Heart right ventricle (tissue), 16 donors: ENCODE measurements around the gene UTP15. TPM values are rescaled to one million over a fixed set of nuclear protein-coding genes. Genes with fewer than 3 reads are reported as not detected.

ENCODE experiments used
- ATAC-seq, 8 donors: fragments of 200-7000 bp; cut with Tn5 transposase; one replicate each; pipeline ENCODE4 v1.9.1; 2020; ENCODE audit warnings: mild to moderate bottlenecking in 8 of 8, moderate library complexity in 8 of 8, moderate number of reproducible peaks in 1 of 8
- DNase-seq, 2 donors: peaks; one replicate each; pipeline ENCODE4 v3.0.0-alpha.2; 2020
- H3K27ac ChIP-seq, 10 donors: fragments of 200-600 bp; sonication (generic) in 2 of 10; one replicate each; pipeline versions ENCODE4 v1.5.0 to v1.8.0; 2020 to 2022; ENCODE audit warnings: mild to moderate bottlenecking in 3 of 10
- H3K27me3 ChIP-seq, 7 donors: fragments of 200-600 bp; one replicate each; pipeline ENCODE4 v1.8.0; 2021 to 2022; ENCODE audit warnings: mild to moderate bottlenecking in 2 of 7
- H3K36me3 ChIP-seq, 9 donors: fragments of 200-600 bp; sonication (generic) in 1 of 9; one replicate each; pipeline versions ENCODE4 v1.5.0 to v1.8.0; 2020 to 2022; ENCODE audit warnings: mild to moderate bottlenecking in 2 of 9
- H3K4me1 ChIP-seq, 9 donors: fragments of 200-600 bp; sonication (generic) in 1 of 9; one replicate each; pipeline versions ENCODE4 v1.5.0 to v1.8.0; 2020 to 2022; ENCODE audit warnings: mild to moderate bottlenecking in 4 of 9
- H3K4me3 ChIP-seq, 10 donors: fragments of 200-600 bp; sonication (generic) in 2 of 10; one replicate each; pipeline versions ENCODE4 v1.5.0 to v1.8.0; 2020 to 2022; ENCODE audit warnings: mild to moderate bottlenecking in 7 of 10, moderate library complexity in 2 of 10
- H3K9me3 ChIP-seq, 11 donors: fragments of 200-600 bp in 10 of 11; sonication (generic) in 2 of 11; one replicate each; pipeline versions ENCODE4 v1.5.0 to v1.8.0; 2013 to 2022; ENCODE audit warnings: mild to moderate bottlenecking in 2 of 11, control low read depth in 1 of 11, moderate library complexity in 1 of 11
- CTCF ChIP-seq, 9 donors: fragments of 200-600 bp; sonication (generic) in 2 of 9; IDR thresholded peaks; one replicate each; pipeline versions ENCODE4 v1.5.0 to v1.8.0; 2021 to 2022; ENCODE audit warnings: antibody characterized with exemption in 9 of 9, mild to moderate bottlenecking in 5 of 9, moderate library complexity in 1 of 9
- WGBS, 2 donors: extraction: QIAGEN DNeasy Blood & Tissue Kit; methylation state at CpG; one replicate each; pipeline ENCODE4 v1.1.7; 2013; ENCODE audit warnings: inconsistent platforms in 1 of 2; 5-methylcytosine and 5-hydroxymethylcytosine counted together
- intact Hi-C, 10 donors: fragments of 100-400 bp; cut with DNase I; formaldehyde crosslinking; loops; one replicate each; pipeline versions ENCODE4 v1.11.1 to v1.14.2; 2022
- polyA plus RNA-seq, 2 donors: library from polyadenylated mRNA; stranded (reverse); fragments of 200-250 nt; gene quantifications; one replicate each; pipeline ENCODE4 v1.2.3, GENCODE V29; 2013
- total RNA-seq, 10 donors: library from RNA; stranded (reverse); fragmentation: NEBNext Ultra II Directional in 3 of 10; extraction: Animal tissue kit (Norgen Biotek cat#: 25700) in 3 of 10; gene quantifications; one replicate each; pipeline versions ENCODE4 v1.2.1 to v1.2.4, GENCODE V29; 2021 to 2023
- donor health status: Arrhythmogenic right ventricular cardiomyopathy.
- donor health status: ischemic (EF 13 %, LVEDD 7.1; RV severe dilation, severe dysfunction).
- donor health status: healthy with polysubstance abuse.
- donor health status: DM: no; HTN: yes; CAD: no.
- donor health status: DM: no; HTN: no; CAD: no.
- donor health status: ischemic (EF 25% LVEDD 6.9; RV normal size, moderate dysfunction).
- donor health status: ischemic (EF 25% LVEDD 5.7; RV mildly dilated, moderate dysfunction).
- donor health status: healthy.
- donor health status: DM: yes; HTN: yes; CAD: no.
- donor health status: Ischemic cardiomyopathy.
- donor health status: ischemic (EF 35%, LVEDD 5.7; RV mildly dilated, moderate dysfunction).
- donor health status: nonischemic (EF 11% LVEDD 7.7; RV severe dilation, severe dysfunction).
- donor health status: DM: yes; HTN: yes; CAD: no.
- donor health status: PGD.
- donor health status: ischemic (EF 29% LVEDD 5.4; RV normal size, mild dysfunction).
- donor health status: nonischemic (EF 23%, LVEDD 6.1; RV moderate dilation, normal function).

The UTP15 gene
- total and polyA plus RNA-seq, 12 donors = 2.6 to 15.0 (median 10.2) TPM

- peaks cover 0 to 15% (median 5%) of the 10 kb centered on the region in 7 donors for H3K27me3 ChIP-seq
These were observed 34.2 kb upstream of the UTP15 start for GRCh38 chr5:73531356-73531755.

GRCh38 chr5:73532195-73532594 is 33.3 kb upstream of the UTP15 start:
- WGBS, 2 donors = 78 to 87% methylated on average over 5 of the region's 5 CpGs
- Histone ChIP-seq H3K27me3 (peaks cover 0 to 15% (median 4%) of the 10 kb centered on the region in 7 donors), H3K36me3 (no peaks in the 10 kb centered on the region), H3K27ac (no peak overlapping the region), H3K9me3 (no peaks in the 10 kb centered on the region), H3K4me1 (no peaks in the 10 kb centered on the region), H3K4me3 (no peak overlapping the region)
- intact Hi-C loops = loop anchor here in 1 of 10 donors (10.0 kb wide), 1 partner anchor 447 kb away; no protein-coding TSS in a partner anchor
- TF ChIP-seq CTCF (IDR thresholded peaks at IDR 0.05) = no peak
- ATAC-seq (no peak), DNase-seq (no peak)

More at GRCh38 chr5:73531356-73531755, 34.2 kb upstream of the UTP15 start:
- no peak for TF ChIP-seq CTCF (IDR thresholded peaks at IDR 0.05)
- WGBS, 2 donors = 92 to 100% methylated on average over 1 of the region's 1 CpG
- DNase-seq = no peak
- Histone ChIP-seq H3K27ac (no peak overlapping the region), H3K4me1 (no peaks in the 10 kb centered on the region), H3K36me3 (no peaks in the 10 kb centered on the region), H3K9me3 (no peaks in the 10 kb centered on the region), H3K4me3 (no peak overlapping the region)
- ATAC-seq = no peak
- intact Hi-C loops = loop anchor here in 1 of 10 donors (10.0 kb wide), 1 partner anchor 447 kb away; no protein-coding TSS in a partner anchor

GRCh38 chr5:73534011-73534644 is 31.4 kb upstream of the UTP15 start:
- Histone ChIP-seq H3K27me3 (peaks cover 0 to 15% (median 5%) of the 10 kb centered on the region in 7 donors), H3K9me3 (no peaks in the 10 kb centered on the region), H3K4me3 (no peak overlapping the region), H3K27ac (no peak overlapping the region), H3K4me1 (no peaks in the 10 kb centered on the region), H3K36me3 (no peaks in the 10 kb centered on the region)
- DNase-seq (no peak), ATAC-seq (no peak)
- WGBS, 2 donors = 79 to 86% methylated on average over 5 of the region's 5 CpGs
- intact Hi-C loops = loop anchor here in 1 of 10 donors (10.0 kb wide), 1 partner anchor 449 kb away; no protein-coding TSS in a partner anchor
- no peak for TF ChIP-seq CTCF (IDR thresholded peaks at IDR 0.05)

GRCh38 chr5:73534971-73535370 is 30.6 kb upstream of the UTP15 start:
- no peak for ATAC-seq
- 79 to 90% methylated on average over 2 of the region's 2 CpGs for WGBS, 2 donors
- no peaks in the 10 kb centered on the region for H3K9me3 ChIP-seq
- H3K4me3 ChIP-seq = no peak overlapping the region
- peaks cover 0 to 15% (median 7%) of the 10 kb centered on the region in 7 donors for H3K27me3 ChIP-seq
- H3K27ac ChIP-seq = no peak overlapping the region
- no peaks in the 10 kb centered on the region for H3K36me3 ChIP-seq
- no peak for DNase-seq
- intact Hi-C loops = loop anchor here in 2 of 10 donors (5.0 to 10.0 kb wide), 2 partner anchors 318 to 450 kb away; no protein-coding TSS in a partner anchor
- no peak for TF ChIP-seq CTCF (IDR thresholded peaks at IDR 0.05)
- no peaks in the 10 kb centered on the region for H3K4me1 ChIP-seq
